OCI-LY1 (cell line): ENCODE results near the gene VPS4A.
A peak's percentile ranks its signal among the peaks of the same experiment; 100 is the strongest.

Source experiments
- H2AFZ ChIP-seq: fragments of 200-600 bp; sonication (generic), shearing (Covaris generic); 2 replicates; pipeline ENCODE4 v1.6.0; 2014; ENCODE audit warnings: antibody characterized with exemption, mild to moderate bottlenecking, low read length
- H3F3A ChIP-seq: fragments of 200-600 bp; sonication (generic), shearing (Covaris generic); 2 replicates; pipeline ENCODE4 v1.6.0; 2014; ENCODE audit warnings: mild to moderate bottlenecking, antibody characterized with exemption, low read length, moderate library complexity; ENCODE audit not compliant: insufficient read depth
- H3K27ac ChIP-seq: fragments of 200-600 bp; sonication (generic); 2 replicates; pipeline ENCODE4 v1.5.1; 2014; ENCODE audit warnings: low read length, mixed run types, mild to moderate bottlenecking, low read depth; ENCODE audit not compliant: poor library complexity, severe bottlenecking
- H3K27me3 ChIP-seq: fragments of 200-600 bp; sonication (generic); 2 replicates; pipeline ENCODE4 v1.6.0; 2014; ENCODE audit warnings: antibody characterized with exemption, mild to moderate bottlenecking, low read length, moderate library complexity; ENCODE audit not compliant: insufficient read depth
- H3K36me3 ChIP-seq: fragments of 200-600 bp; sonication (generic); 2 replicates; pipeline ENCODE4 v1.6.1; 2014; ENCODE audit warnings: mild to moderate bottlenecking, antibody characterized with exemption, low read length, moderate library complexity, mixed read lengths; ENCODE audit not compliant: insufficient read depth
- H3K4me1 ChIP-seq: fragments of 200-600 bp; sonication (generic); 2 replicates; pipeline ENCODE4 v1.5.1; 2014; ENCODE audit warnings: mild to moderate bottlenecking, low read length, moderate library complexity; ENCODE audit not compliant: insufficient read depth, severe bottlenecking
- H3K4me2 ChIP-seq: fragments of 200-600 bp; sonication (generic), shearing (Covaris generic); 2 replicates; pipeline ENCODE4 v1.6.1; 2014; ENCODE audit warnings: low read length
- H3K4me3 ChIP-seq: fragments of 200-600 bp; sonication (generic); 2 replicates; pipeline ENCODE4 v1.5.1; 2014; ENCODE audit warnings: low read length, low read depth, mild to moderate bottlenecking, mixed read lengths; ENCODE audit not compliant: poor library complexity, severe bottlenecking
- H3K79me2 ChIP-seq: fragments of 200-600 bp; shearing (Covaris generic); 2 replicates; pipeline ENCODE4 v1.6.1; 2016; ENCODE audit warnings: mixed run types, low read length, mixed read lengths; ENCODE audit not compliant: insufficient read depth
- H3K9ac ChIP-seq: fragments of 200-600 bp; sonication (generic), shearing (Covaris generic); 2 replicates; pipeline ENCODE4 v1.6.1; 2014; ENCODE audit warnings: mild to moderate bottlenecking, low read length, mixed read lengths
- H3K9me2 ChIP-seq: fragments of 200-600 bp; sonication (generic), shearing (Covaris generic); 2 replicates; pipeline ENCODE4 v1.6.1; 2014; ENCODE audit warnings: low read depth, mild to moderate bottlenecking, low read length, mixed read lengths
- H3K9me3 ChIP-seq: fragments of 200-600 bp; shearing (Covaris generic); 2 replicates; pipeline ENCODE4 v1.6.1; 2014; ENCODE audit warnings: low read length, mixed read lengths
- H4K20me1 ChIP-seq: fragments of 200-600 bp; sonication (generic), shearing (Covaris generic); 2 replicates; pipeline ENCODE4 v1.6.0; 2016; ENCODE audit warnings: mild to moderate bottlenecking, low read length; ENCODE audit not compliant: insufficient read depth
- EZH2 ChIP-seq: fragments of 200-600 bp; sonication (generic), shearing (Covaris generic); IDR thresholded peaks from 2 replicates; pipeline ENCODE4 v1.8.0; 2017; ENCODE audit warnings: borderline replicate concordance, mixed run types, mild to moderate bottlenecking, antibody characterized with exemption, low read length, moderate library complexity, mixed read lengths
- TF ChIP-seq, protein P1 (sequence below): fragments of 200-600 bp; sonication (generic), shearing (Covaris generic); IDR thresholded peaks from 2 replicates; pipeline ENCODE4 v1.5.1; 2017; ENCODE audit warnings: mild to moderate bottlenecking, antibody characterized with exemption, low read length, moderate library complexity, mixed read lengths

The VPS4A gene

GRCh38 chr16:69371564-69371963 lies 60.4 kb downstream of the VPS4A start:
- no peaks in the 10 kb centered on the region for H3K9me3 ChIP-seq
- peak overlapping the region; percentile 64 for H3K27ac ChIP-seq
- H4K20me1 ChIP-seq, result no peaks in the 10 kb centered on the region
- peaks cover 18% of the 10 kb centered on the region for H3K4me1 ChIP-seq
- no peaks in the 10 kb centered on the region for H3K9me2 ChIP-seq
- H3K79me2 ChIP-seq, result no peaks in the 10 kb centered on the region
- TF ChIP-seq EZH2, result no peak
- TF ChIP-seq, protein P1, sequence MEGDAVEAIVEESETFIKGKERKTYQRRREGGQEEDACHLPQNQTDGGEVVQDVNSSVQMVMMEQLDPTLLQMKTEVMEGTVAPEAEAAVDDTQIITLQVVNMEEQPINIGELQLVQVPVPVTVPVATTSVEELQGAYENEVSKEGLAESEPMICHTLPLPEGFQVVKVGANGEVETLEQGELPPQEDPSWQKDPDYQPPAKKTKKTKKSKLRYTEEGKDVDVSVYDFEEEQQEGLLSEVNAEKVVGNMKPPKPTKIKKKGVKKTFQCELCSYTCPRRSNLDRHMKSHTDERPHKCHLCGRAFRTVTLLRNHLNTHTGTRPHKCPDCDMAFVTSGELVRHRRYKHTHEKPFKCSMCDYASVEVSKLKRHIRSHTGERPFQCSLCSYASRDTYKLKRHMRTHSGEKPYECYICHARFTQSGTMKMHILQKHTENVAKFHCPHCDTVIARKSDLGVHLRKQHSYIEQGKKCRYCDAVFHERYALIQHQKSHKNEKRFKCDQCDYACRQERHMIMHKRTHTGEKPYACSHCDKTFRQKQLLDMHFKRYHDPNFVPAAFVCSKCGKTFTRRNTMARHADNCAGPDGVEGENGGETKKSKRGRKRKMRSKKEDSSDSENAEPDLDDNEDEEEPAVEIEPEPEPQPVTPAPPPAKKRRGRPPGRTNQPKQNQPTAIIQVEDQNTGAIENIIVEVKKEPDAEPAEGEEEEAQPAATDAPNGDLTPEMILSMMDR, result no peak
- H3F3A ChIP-seq, result no peaks in the 10 kb centered on the region
- H3K9ac ChIP-seq, result no peak overlapping the region
- no peak overlapping the region for H3K4me2 ChIP-seq
- no peaks in the 10 kb centered on the region for H3K27me3 ChIP-seq
- no peak overlapping the region for H3K4me3 ChIP-seq
- H2AFZ ChIP-seq, result no peak overlapping the region
- peaks cover 87% of the 10 kb centered on the region for H3K36me3 ChIP-seq

GRCh38 chr16:69373019-69373418 lies 61.9 kb downstream of the VPS4A start:
- H3K4me3 ChIP-seq, result no peak overlapping the region
- no peaks in the 10 kb centered on the region for H3K9me2 ChIP-seq
- no peak overlapping the region for H3K27ac ChIP-seq
- no peak overlapping the region for H3K4me2 ChIP-seq
- no peaks in the 10 kb centered on the region for H3F3A ChIP-seq
- peaks cover 18% of the 10 kb centered on the region for H3K4me1 ChIP-seq
- no peak overlapping the region for H3K9ac ChIP-seq
- H3K27me3 ChIP-seq, result no peaks in the 10 kb centered on the region
- H2AFZ ChIP-seq, result no peak overlapping the region
- TF ChIP-seq, protein P1, result no peak
- no peak for TF ChIP-seq EZH2
- no peaks in the 10 kb centered on the region for H3K79me2 ChIP-seq
- H3K9me3 ChIP-seq, result no peaks in the 10 kb centered on the region
- H4K20me1 ChIP-seq, result no peaks in the 10 kb centered on the region
- peaks cover 80% of the 10 kb centered on the region for H3K36me3 ChIP-seq
